WTC11 (cell line): ENCODE measurements around the gene SLC2A1. TPM values are rescaled to one million over a fixed set of nuclear protein-coding genes. Genes with fewer than 3 reads are reported as not detected.

Source experiments
- ATAC-seq: fragments of 200-7000 bp; cut with Tn5 transposase; 2 replicates; pipeline ENCODE4 v1.10.0; 2021; ENCODE audit warnings: mild to moderate bottlenecking, moderate library complexity
- CTCF ChIA-PET: fragments of 300-600 bp; sonication (Branson Sonifier 250); formaldehyde crosslinking; loops from one replicate; lab custom pipeline; 2021; ENCODE audit warnings: antibody characterized with exemption; lab: Charles Lee
- POLR2A ChIA-PET: fragments of 350-600 bp; sonication (Branson Sonifier 250); formaldehyde crosslinking; loops from one replicate; lab custom pipeline; 2021; ENCODE audit warnings: antibody characterized with exemption; lab: Charles Lee
- DNase-seq: peaks from one replicate; pipeline ENCODE4 v3.0.0; 2021; ENCODE audit warnings: low spot score
- H3K27ac Mint-ChIP-seq: 2 replicates; pipeline ENCODE4 v1.8.0; 2021; ENCODE audit warnings: mixed read lengths
- H3K27me3 Mint-ChIP-seq: 2 replicates; pipeline ENCODE4 v1.8.0; 2021; ENCODE audit warnings: low read depth, mild to moderate bottlenecking, moderate library complexity, mixed read lengths
- H3K36me3 Mint-ChIP-seq: 2 replicates; pipeline ENCODE4 v1.8.0; 2021; ENCODE audit warnings: mixed read lengths
- H3K4me1 Mint-ChIP-seq: 2 replicates; pipeline ENCODE4 v1.8.0; 2022; ENCODE audit warnings: mixed read lengths
- H3K4me3 Mint-ChIP-seq: 2 replicates; pipeline ENCODE4 v1.8.0; 2021; ENCODE audit warnings: mild to moderate bottlenecking, moderate library complexity, mixed read lengths
- H3K9me3 Mint-ChIP-seq: 2 replicates; pipeline ENCODE4 v1.8.0; 2021; ENCODE audit warnings: mixed read lengths
- CREM ChIP-seq: sonication (generic); formaldehyde crosslinking; IDR thresholded peaks from 2 replicates; pipeline ENCODE4 v1.8.1; 2022; ENCODE audit warnings: mild to moderate bottlenecking, missing genetic modification reagents, moderate library complexity
- E2F5 ChIP-seq: sonication (generic); formaldehyde crosslinking; IDR thresholded peaks from 2 replicates; pipeline ENCODE4 v1.8.1; 2022; ENCODE audit warnings: mild to moderate bottlenecking, moderate library complexity, missing genetic modification reagents
- FOXP1 ChIP-seq: sonication (generic); formaldehyde crosslinking; IDR thresholded peaks from 2 replicates; pipeline ENCODE4 v1.8.0; 2022; ENCODE audit warnings: missing genetic modification reagents, mild to moderate bottlenecking, moderate library complexity, borderline replicate concordance
- FOXP4 ChIP-seq: sonication (generic); formaldehyde crosslinking; IDR thresholded peaks from 2 replicates; pipeline ENCODE4 v1.8.0; 2022; ENCODE audit warnings: mild to moderate bottlenecking, missing genetic modification reagents
- GRHL2 ChIP-seq: fragments of 250-450 bp; sonication (Bioruptor Pico); IDR thresholded peaks from 2 replicates; pipeline ENCODE4 v1.8.0; 2022; ENCODE audit warnings: mild to moderate bottlenecking, moderate library complexity; ENCODE audit not compliant: insufficient replicate concordance, severe bottlenecking
- GTF2I ChIP-seq: fragments of 250-450 bp; sonication (Bioruptor Pico); conservative IDR thresholded peaks from 2 replicates; pipeline ENCODE4 v1.4.0; 2021; ENCODE audit warnings: mild to moderate bottlenecking
- NFATC4 ChIP-seq: fragments of 250-450 bp; sonication (Bioruptor Pico); IDR thresholded peaks from 2 replicates; pipeline ENCODE4 v1.9.0; 2021; ENCODE audit warnings: mild to moderate bottlenecking
- PREB ChIP-seq: sonication (generic); formaldehyde crosslinking; IDR thresholded peaks from 2 replicates; pipeline ENCODE4 v1.8.1; 2022; ENCODE audit warnings: mild to moderate bottlenecking, missing genetic modification reagents, moderate library complexity, borderline replicate concordance
- PRRX2 ChIP-seq: fragments of 250-450 bp; sonication (Bioruptor Pico); IDR thresholded peaks from 2 replicates; pipeline ENCODE4 v1.8.0; 2021; ENCODE audit warnings: mild to moderate bottlenecking
- ZMAT4 ChIP-seq: fragments of 250-450 bp; sonication (Bioruptor Pico); IDR thresholded peaks from 2 replicates; pipeline ENCODE4 v1.9.0; 2021; ENCODE audit warnings: mild to moderate bottlenecking
- ZNF263 ChIP-seq: sonication (generic); formaldehyde crosslinking; IDR thresholded peaks from 2 replicates; pipeline ENCODE4 v1.8.1; 2022; ENCODE audit warnings: low read depth, mild to moderate bottlenecking, moderate library complexity, missing genetic modification reagents
- ZNF423 ChIP-seq: fragments of 250-450 bp; sonication (Bioruptor Pico); IDR thresholded peaks from 2 replicates; pipeline ENCODE4 v2.1.2; 2022; ENCODE audit warnings: mild to moderate bottlenecking, moderate library complexity
- ZNF671 ChIP-seq: fragments of 250-450 bp; sonication (Bioruptor Pico); IDR thresholded peaks from 2 replicates; pipeline ENCODE4 v1.8.0; 2021; ENCODE audit warnings: mild to moderate bottlenecking
- total RNA-seq: library from RNA; stranded (reverse); gene quantifications from 3 replicates; pipeline ENCODE4 v1.2.3, GENCODE V29; 2021
- TF ChIP-seq, protein P1 (sequence below): fragments of 250-450 bp; sonication (Bioruptor Pico); IDR thresholded peaks from 2 replicates; pipeline ENCODE4 v1.9.0; 2021; ENCODE audit warnings: mild to moderate bottlenecking, borderline replicate concordance
- TF ChIP-seq, protein P2 (sequence below): sonication (generic); formaldehyde crosslinking; IDR thresholded peaks from 2 replicates; pipeline ENCODE4 v1.8.0; 2022; ENCODE audit warnings: mild to moderate bottlenecking, missing genetic modification reagents
- TF ChIP-seq, protein P3 (sequence below): sonication (generic); formaldehyde crosslinking; IDR thresholded peaks from 2 replicates; pipeline ENCODE4 v1.8.1; 2022; ENCODE audit warnings: low read depth, missing genetic modification reagents, borderline replicate concordance
- TF ChIP-seq, protein P4 (sequence below): sonication (generic); formaldehyde crosslinking; IDR thresholded peaks from 2 replicates; pipeline ENCODE4 v1.8.1; 2023; ENCODE audit warnings: mild to moderate bottlenecking, missing genetic modification reagents, moderate library complexity

SLC2A1 gene
- total RNA-seq, 1 experiment from 2014 or later = 215 TPM

DNA sequence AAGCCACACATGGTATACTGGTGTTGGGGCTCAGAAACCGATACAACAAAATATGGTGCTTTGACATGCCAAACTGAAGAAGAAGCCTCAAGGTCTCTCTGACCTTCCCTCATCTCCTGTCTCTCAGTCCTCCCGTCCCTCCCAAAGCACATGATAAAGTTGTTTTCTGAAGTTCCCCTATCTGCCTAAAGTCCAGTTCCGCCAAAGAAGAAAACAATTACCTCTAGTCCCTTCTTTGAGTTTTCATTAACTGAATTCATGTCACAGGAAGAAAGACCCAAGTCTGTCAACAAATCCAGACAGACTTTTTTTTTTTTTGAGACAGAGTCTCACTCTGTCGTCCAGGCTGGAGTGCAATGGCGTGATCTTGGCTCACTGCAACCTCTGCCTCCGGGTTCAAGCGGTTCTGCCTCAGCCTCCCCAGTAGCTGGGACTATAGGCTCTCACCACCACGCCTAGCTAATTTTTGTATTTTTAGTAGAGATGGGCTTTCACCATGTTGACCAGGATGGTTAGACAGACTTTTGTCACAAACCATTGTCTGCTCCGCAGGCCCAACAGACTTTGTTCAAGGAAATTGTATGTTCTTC lies 32.2 kb upstream of the SLC2A1 start (continued):
- TF ChIP-seq E2F5 (CRISPR knock-in tag) (no peak), FOXP4 (no peak), ZMAT4 (CRISPR knock-in tag) (no peak), GRHL2 (CRISPR knock-in tag) (no peak), NFATC4 (CRISPR knock-in tag) (no peak), ZNF263 (CRISPR knock-in tag) (no peak), PREB (CRISPR knock-in tag) (no peak)
- TF ChIP-seq, protein P1, sequence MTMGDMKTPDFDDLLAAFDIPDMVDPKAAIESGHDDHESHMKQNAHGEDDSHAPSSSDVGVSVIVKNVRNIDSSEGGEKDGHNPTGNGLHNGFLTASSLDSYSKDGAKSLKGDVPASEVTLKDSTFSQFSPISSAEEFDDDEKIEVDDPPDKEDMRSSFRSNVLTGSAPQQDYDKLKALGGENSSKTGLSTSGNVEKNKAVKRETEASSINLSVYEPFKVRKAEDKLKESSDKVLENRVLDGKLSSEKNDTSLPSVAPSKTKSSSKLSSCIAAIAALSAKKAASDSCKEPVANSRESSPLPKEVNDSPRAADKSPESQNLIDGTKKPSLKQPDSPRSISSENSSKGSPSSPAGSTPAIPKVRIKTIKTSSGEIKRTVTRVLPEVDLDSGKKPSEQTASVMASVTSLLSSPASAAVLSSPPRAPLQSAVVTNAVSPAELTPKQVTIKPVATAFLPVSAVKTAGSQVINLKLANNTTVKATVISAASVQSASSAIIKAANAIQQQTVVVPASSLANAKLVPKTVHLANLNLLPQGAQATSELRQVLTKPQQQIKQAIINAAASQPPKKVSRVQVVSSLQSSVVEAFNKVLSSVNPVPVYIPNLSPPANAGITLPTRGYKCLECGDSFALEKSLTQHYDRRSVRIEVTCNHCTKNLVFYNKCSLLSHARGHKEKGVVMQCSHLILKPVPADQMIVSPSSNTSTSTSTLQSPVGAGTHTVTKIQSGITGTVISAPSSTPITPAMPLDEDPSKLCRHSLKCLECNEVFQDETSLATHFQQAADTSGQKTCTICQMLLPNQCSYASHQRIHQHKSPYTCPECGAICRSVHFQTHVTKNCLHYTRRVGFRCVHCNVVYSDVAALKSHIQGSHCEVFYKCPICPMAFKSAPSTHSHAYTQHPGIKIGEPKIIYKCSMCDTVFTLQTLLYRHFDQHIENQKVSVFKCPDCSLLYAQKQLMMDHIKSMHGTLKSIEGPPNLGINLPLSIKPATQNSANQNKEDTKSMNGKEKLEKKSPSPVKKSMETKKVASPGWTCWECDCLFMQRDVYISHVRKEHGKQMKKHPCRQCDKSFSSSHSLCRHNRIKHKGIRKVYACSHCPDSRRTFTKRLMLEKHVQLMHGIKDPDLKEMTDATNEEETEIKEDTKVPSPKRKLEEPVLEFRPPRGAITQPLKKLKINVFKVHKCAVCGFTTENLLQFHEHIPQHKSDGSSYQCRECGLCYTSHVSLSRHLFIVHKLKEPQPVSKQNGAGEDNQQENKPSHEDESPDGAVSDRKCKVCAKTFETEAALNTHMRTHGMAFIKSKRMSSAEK (CRISPR knock-in tag) = no peak
- TF ChIP-seq, protein P2, sequence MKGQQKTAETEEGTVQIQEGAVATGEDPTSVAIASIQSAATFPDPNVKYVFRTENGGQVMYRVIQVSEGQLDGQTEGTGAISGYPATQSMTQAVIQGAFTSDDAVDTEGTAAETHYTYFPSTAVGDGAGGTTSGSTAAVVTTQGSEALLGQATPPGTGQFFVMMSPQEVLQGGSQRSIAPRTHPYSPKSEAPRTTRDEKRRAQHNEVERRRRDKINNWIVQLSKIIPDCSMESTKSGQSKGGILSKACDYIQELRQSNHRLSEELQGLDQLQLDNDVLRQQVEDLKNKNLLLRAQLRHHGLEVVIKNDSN (CRISPR knock-in tag) = no peak

GRCh38 chr1:42983693-42984092 lies 25.0 kb upstream of the SLC2A1 start:
- ChIA-PET CTCF (no interaction called here), POLR2A (no interaction called here)
- no peak for TF ChIP-seq PRRX2 (CRISPR knock-in tag)
- TF ChIP-seq, protein P3, sequence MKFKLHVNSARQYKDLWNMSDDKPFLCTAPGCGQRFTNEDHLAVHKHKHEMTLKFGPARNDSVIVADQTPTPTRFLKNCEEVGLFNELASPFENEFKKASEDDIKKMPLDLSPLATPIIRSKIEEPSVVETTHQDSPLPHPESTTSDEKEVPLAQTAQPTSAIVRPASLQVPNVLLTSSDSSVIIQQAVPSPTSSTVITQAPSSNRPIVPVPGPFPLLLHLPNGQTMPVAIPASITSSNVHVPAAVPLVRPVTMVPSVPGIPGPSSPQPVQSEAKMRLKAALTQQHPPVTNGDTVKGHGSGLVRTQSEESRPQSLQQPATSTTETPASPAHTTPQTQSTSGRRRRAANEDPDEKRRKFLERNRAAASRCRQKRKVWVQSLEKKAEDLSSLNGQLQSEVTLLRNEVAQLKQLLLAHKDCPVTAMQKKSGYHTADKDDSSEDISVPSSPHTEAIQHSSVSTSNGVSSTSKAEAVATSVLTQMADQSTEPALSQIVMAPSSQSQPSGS (CRISPR knock-in tag) = no peak
- TF ChIP-seq PREB (CRISPR knock-in tag) = no peak
- TF ChIP-seq ZNF423 (CRISPR knock-in tag) = no peak
- TF ChIP-seq FOXP4 = no peak
- TF ChIP-seq FOXP1 (CRISPR knock-in tag) = no peak
- TF ChIP-seq, protein P4, sequence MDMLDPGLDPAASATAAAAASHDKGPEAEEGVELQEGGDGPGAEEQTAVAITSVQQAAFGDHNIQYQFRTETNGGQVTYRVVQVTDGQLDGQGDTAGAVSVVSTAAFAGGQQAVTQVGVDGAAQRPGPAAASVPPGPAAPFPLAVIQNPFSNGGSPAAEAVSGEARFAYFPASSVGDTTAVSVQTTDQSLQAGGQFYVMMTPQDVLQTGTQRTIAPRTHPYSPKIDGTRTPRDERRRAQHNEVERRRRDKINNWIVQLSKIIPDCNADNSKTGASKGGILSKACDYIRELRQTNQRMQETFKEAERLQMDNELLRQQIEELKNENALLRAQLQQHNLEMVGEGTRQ (CRISPR knock-in tag) = no peak
- no peak for TF ChIP-seq CREM
- no peak for TF ChIP-seq ZNF671 (CRISPR knock-in tag)
- no peak for TF ChIP-seq GTF2I (CRISPR knock-in tag)

More at GRCh38 chr1:42983693-42984092, 25.0 kb upstream of the SLC2A1 start:
- H3K27me3 Mint-ChIP-seq = no peaks in the 10 kb centered on the region
- no peaks in the 10 kb centered on the region for H3K9me3 Mint-ChIP-seq
- ATAC-seq (no peak), DNase-seq (no peak)
- no peak overlapping the region for H3K4me3 Mint-ChIP-seq
- H3K36me3 Mint-ChIP-seq = peaks cover 31% of the 10 kb centered on the region
- H3K4me1 Mint-ChIP-seq = peaks cover 17% of the 10 kb centered on the region
- no peak overlapping the region for H3K27ac Mint-ChIP-seq
